ENCODE measurements around the gene MRPL12.
A peak's percentile ranks its signal among the peaks of the same experiment; 100 is the strongest.

The MRPL12 gene

GRCh38 chr17:81702934-81703746 lies at the start of gene MRPL12:
MRPL12 (plus strand) TSS chr17:81703367; CDS start chr17:81703502, 135 bp downstream.
- peak within 1 kb of the TSS; percentile 99 for H3K27ac ChIP-seq
- no peak for TF ChIP-seq CTCF (conservative IDR thresholded peaks at IDR 0.05)
- peak; percentile 84 for TF ChIP-seq ZFX (IDR thresholded peaks at IDR 0.05)

GRCh38 chr17:81655378-81656117 lies 47.6 kb upstream of the MRPL12 start:
- TF ChIP-seq ZFX (IDR thresholded peaks at IDR 0.05) (no peak), CTCF (conservative IDR thresholded peaks at IDR 0.05) (no peak)
- no peak overlapping the region; the same call in 1 of the 2 replicates for H3K27ac ChIP-seq

- no peak within 1 kb of the TSS; the same call in 1 of the 2 replicates for H3K27ac ChIP-seq
- TF ChIP-seq CTCF (conservative IDR thresholded peaks at IDR 0.05) (no peak), ZFX (IDR thresholded peaks at IDR 0.05) (no peak)
Observed at GRCh38 chr17:81656118-81656743, 46.9 kb upstream of the MRPL12 start, which contains the start of gene PDE6G. PDE6G (minus strand) TSS chr17:81656542; CDS start chr17:81653305, 3,237 bp downstream.

- TF ChIP-seq ZFX (IDR thresholded peaks at IDR 0.05) (no peak), CTCF (conservative IDR thresholded peaks at IDR 0.05) (no peak)
- H3K27ac ChIP-seq: no peak overlapping the region
Observed at GRCh38 chr17:81656835-81657234, 46.3 kb upstream of the MRPL12 start.

- peak overlapping the region; percentile 70 for H3K27ac ChIP-seq
- TF ChIP-seq CTCF (conservative IDR thresholded peaks at IDR 0.05) (no peak), ZFX (IDR thresholded peaks at IDR 0.05) (no peak)
Observed at GRCh38 chr17:81659038-81659437, 44.1 kb upstream of the MRPL12 start.

GRCh38 chr17:81660441-81660840 lies 42.7 kb upstream of the MRPL12 start:
- TF ChIP-seq ZFX (IDR thresholded peaks at IDR 0.05): no peak
- no peak for TF ChIP-seq CTCF (conservative IDR thresholded peaks at IDR 0.05)
- H3K27ac ChIP-seq: peak overlapping the region; percentile 70

Measured in C4-2B (cell line).